ENCODE data around the gene LSM14A.

Gene LSM14A

DNA sequence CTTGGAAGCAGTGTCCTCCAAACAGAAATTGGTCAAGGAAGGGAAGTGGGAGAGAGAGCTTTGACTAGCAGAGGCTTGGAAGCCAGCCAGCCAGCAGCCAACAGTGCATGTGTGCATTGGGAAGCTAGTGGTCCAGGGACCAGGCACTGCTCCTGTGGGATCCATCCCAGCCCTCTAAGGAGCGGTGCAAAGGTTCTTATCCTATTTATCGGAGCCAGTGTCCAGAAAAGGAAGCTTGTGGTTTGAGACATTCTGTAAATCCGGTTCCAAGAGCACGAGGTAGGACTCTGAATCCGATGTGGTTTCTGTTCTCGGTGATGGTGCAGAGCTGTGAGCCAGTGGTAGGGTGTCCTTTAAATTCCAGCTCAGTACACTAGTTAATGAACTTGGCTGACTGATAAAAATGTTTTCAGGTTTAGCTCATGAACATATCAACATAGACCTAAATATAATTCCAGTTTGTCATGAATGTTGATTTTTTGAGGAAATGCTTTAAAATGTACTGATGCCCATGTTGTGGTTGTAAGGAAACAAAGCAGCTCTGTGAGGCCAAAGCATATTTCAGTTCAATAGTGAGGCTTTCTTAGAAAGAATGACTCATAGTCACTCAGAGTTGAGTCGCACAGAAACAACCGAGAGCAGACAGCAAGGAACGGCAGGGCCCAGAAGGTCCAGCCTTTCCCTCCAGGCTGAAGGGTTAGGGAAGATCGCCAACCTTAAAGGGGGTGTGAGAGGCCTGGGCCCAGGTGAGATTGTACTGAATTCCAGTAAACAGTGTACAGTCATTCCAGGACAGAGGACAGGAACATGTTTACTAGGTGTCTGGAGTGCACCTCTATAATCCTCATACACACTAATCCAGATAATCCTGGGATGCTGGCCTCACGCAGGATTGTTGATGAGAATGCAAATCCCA, 60.5 kb downstream of the LSM14A start:
- no peak overlapping the region for H3K4me3 ChIP-seq (ENCODE audit: low read depth in 1 of 2, low read length in 1 of 2)
- peaks cover 33% of the 10 kb centered on the region for H3K36me3 ChIP-seq
- H3K9me3 ChIP-seq, result no peaks in the 10 kb centered on the region
- no peaks in the 10 kb centered on the region for H3K4me1 ChIP-seq (ENCODE audit: control insufficient read depth in 1 of 2, insufficient read depth in 1 of 2, low read depth in 1 of 2, low read length in 1 of 2)
- TF ChIP-seq CTCF (IDR thresholded peaks at IDR 0.05), result no peak
- H3K27me3 ChIP-seq, result no peaks in the 10 kb centered on the region
- H3K27ac ChIP-seq, result no peak overlapping the region

DNA sequence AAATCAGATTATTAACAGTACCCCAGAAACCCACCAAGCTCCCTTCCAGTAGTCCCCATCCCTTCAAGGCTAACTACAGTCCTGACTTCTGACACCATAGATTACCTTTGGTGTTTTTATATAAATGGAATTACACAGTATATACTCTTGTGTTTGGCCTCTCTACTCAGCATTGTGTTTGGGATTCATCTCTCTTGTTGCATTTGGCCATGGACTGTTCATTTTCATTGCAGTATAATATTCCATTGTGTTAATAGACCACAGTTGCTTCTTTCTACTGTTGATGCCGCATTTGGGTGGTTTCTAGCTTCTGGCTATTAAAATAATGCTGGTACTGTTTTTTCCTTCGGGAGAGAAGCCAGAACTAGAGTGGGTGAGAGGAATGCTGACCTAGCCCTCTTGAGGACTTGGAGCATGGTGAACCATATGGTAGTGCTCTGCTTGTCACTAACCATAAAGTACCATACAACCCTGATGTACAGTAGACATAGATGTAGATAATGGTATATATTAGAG, 63.2 kb downstream of the LSM14A start:
- TF ChIP-seq CTCF (IDR thresholded peaks at IDR 0.05), result no peak
- Histone ChIP-seq H3K27ac (no peak overlapping the region), H3K36me3 (peaks cover 6% of the 10 kb centered on the region), H3K4me3 (ENCODE audit: low read depth in 1 of 2, low read length in 1 of 2) (no peak overlapping the region), H3K9me3 (no peaks in the 10 kb centered on the region), H3K4me1 (ENCODE audit: control insufficient read depth in 1 of 2, insufficient read depth in 1 of 2, low read depth in 1 of 2, low read length in 1 of 2) (no peaks in the 10 kb centered on the region), H3K27me3 (no peaks in the 10 kb centered on the region)

GRCh38 chr19:34236035-34236987, 64.0 kb downstream of the LSM14A start:
- no peak for TF ChIP-seq CTCF (IDR thresholded peaks at IDR 0.05)
- H3K27me3 ChIP-seq, result no peaks in the 10 kb centered on the region
- no peaks in the 10 kb centered on the region for H3K9me3 ChIP-seq
- H3K36me3 ChIP-seq, result no peaks in the 10 kb centered on the region
- no peak overlapping the region for H3K4me3 ChIP-seq (ENCODE audit: low read depth in 1 of 2, low read length in 1 of 2)
- H3K4me1 ChIP-seq (ENCODE audit: control insufficient read depth in 1 of 2, insufficient read depth in 1 of 2, low read depth in 1 of 2, low read length in 1 of 2), result no peaks in the 10 kb centered on the region
- H3K27ac ChIP-seq, result no peak overlapping the region

DNA sequence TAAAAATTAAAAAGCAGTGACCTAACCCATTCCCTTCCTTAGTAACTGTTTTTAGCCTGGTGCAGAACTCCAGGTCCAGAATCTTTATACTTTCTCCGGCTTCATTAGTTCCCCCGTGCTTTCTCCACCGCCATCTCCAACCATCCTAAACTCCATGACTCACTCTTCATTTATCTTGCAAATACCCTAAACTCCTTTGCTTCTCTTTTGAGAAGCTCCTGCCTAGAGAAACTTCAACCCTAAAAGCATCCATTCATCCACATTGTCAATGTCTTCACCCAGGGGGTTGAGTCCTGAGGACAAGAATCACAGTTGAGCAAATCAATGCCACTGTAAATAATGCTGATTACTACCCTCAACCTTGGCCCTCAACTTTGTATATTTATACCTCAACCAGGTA, 65.0 kb downstream of the LSM14A start:
- no peak for TF ChIP-seq CTCF (IDR thresholded peaks at IDR 0.05)
- H3K4me3 ChIP-seq (ENCODE audit: low read depth in 1 of 2, low read length in 1 of 2), result no peak overlapping the region
- H3K27ac ChIP-seq, result no peak overlapping the region
- no peaks in the 10 kb centered on the region for H3K9me3 ChIP-seq
- no peaks in the 10 kb centered on the region for H3K36me3 ChIP-seq
- H3K4me1 ChIP-seq (ENCODE audit: control insufficient read depth in 1 of 2, insufficient read depth in 1 of 2, low read depth in 1 of 2, low read length in 1 of 2), result no peaks in the 10 kb centered on the region
- no peaks in the 10 kb centered on the region for H3K27me3 ChIP-seq

- Histone ChIP-seq H3K9me3 (no peaks in the 10 kb centered on the region), H3K27me3 (no peaks in the 10 kb centered on the region), H3K4me1 (ENCODE audit: control insufficient read depth in 1 of 2, insufficient read depth in 1 of 2, low read depth in 1 of 2, low read length in 1 of 2) (no peaks in the 10 kb centered on the region), H3K36me3 (no peaks in the 10 kb centered on the region), H3K27ac (no peak overlapping the region), H3K4me3 (ENCODE audit: low read depth in 1 of 2, low read length in 1 of 2) (no peak overlapping the region)
- no peak for TF ChIP-seq CTCF (IDR thresholded peaks at IDR 0.05)
These were observed 65.6 kb downstream of the LSM14A start for GRCh38 chr19:34237939-34238338.

Measured in neutrophil (primary cell).